Measurements from ENCODE around the gene CCDC197.

Gene CCDC197

DNA sequence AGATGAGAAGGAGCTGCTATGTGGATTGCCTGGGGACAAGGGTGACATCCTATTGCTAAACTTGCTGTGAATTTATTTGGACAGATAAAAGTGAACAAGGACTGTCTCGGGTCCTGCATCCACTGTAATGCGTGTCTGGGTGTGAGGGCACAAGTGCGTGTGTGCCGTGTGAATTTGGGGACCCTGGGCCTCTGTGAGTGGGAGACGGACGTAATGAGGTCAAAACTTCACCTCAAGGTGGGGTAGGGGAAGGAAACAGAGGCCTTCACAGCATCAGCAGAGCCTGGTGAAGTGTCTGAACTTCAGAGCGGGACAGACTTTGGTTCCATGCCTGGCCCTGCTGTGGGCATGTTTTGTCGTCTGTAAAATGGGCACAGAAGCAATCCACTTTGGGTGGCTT, 35.5 kb upstream of the CCDC197 start:
- no peak for DNase-seq (ENCODE audit: low spot score)

DNA sequence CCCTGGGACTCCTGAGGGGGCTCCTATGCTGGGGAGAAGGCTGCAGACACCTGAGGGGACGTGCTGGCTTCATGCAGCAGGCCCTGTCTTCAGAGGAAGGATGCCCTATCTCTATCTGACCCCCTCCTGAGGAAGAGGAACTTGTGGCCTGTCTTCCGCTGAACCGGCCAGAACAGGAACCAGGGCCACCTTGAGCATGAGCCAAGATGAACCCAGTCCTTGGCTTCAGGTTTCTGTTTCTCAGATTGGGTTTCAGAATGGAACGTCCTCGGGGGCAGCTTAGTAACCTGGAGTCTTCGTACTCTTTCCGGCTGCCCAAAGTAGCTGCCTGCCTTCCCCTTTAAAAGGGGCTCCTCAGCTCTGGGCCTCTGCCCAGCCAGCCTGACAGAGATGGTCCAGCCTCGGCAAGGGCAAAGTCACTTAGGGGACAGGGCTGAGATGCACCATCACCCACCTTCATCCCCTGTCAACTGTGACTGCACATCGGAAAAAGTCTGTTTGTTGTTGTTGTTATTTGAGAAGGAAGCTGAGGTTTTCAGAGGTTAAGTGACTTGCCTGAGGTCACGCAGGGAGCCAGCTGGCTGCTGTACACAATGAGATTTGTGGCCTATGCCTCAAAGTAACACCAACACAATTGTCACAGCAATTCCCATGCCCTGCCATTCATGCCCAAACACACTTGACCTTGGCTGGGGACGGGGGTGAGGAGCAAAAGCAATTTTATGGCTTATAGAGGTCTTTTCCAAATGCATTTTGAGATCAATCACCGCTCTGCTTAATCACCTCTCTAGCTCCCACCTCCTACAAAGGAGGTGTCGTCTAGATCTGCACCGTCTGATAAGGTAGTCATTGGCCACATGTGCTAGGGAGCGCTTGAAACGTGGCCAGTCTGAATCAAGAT, 34.1 kb upstream of the CCDC197 start:
- DNase-seq (ENCODE audit: low spot score) = peak; percentile 79

DNA sequence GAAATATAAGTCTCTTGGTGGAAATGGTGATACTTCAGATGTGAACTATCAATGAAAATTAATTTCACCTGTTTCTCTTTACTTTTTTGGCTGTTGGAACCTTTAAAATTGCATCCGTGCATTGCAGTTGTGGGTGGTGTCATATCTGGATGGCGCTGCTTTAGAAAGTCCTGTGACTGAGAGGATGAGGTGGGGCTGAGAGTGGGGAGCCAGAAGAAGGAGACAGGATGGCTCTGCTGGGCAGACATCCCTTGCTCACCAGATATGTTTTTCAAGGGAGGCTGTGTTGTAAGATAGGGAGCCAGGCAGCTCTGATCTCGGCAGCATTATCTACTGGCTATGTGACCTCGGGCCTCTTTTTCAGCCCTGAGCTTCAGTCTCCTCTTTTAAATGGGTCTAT, 33.4 kb upstream of the CCDC197 start:
- DNase-seq (ENCODE audit: low spot score) = no peak

DNA sequence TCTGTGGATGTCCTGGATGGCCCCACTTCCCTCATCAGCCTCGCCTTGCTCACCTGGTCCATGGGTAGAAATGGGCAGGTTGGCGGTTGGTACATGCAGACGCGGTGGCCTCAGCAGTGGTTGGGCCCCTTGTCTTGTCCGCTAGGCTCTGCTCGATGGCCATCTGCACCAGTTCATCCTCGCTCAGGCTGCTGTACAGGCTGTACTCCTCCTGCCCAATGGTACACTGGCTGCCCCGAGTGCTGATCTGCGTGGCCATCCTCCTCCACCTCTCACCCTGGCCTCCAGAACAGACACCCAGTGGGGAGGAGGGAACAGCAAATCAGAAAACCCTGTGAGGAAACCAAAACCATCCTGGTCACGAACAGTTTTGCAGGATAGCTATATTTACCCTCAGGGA, 32.8 kb upstream of the CCDC197 start:
- DNase-seq (ENCODE audit: low spot score) = no peak

- no peak for DNase-seq (ENCODE audit: low spot score)
Observed at GRCh38 chr14:93964820-93965286, 32.2 kb upstream of the CCDC197 start.

DNA sequence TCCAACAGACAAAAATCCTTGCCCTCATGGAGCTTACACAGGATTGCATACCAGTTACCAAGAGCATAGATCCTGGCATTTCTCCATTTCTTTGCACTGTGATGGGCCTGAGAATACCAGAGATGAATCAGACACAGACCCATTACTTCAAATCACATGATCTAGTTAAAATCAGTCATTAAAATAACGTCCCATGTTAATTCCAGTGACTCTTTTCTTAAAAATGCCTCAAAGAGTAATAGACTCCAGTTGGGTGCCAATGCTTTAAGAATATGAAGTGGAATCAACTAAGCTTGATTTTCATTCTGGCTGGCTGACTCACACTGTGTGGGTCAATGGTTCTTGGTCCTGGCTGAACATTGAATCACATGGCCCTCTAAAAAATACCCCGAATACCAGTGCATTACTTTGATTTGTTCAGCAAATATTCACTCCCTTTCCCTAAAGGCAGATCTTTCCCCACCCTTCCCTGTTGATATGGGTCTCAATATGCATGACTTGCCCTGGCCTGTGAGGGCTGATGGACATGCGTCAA, 31.7 kb upstream of the CCDC197 start:
- DNase-seq (ENCODE audit: low spot score) = no peak

DNA sequence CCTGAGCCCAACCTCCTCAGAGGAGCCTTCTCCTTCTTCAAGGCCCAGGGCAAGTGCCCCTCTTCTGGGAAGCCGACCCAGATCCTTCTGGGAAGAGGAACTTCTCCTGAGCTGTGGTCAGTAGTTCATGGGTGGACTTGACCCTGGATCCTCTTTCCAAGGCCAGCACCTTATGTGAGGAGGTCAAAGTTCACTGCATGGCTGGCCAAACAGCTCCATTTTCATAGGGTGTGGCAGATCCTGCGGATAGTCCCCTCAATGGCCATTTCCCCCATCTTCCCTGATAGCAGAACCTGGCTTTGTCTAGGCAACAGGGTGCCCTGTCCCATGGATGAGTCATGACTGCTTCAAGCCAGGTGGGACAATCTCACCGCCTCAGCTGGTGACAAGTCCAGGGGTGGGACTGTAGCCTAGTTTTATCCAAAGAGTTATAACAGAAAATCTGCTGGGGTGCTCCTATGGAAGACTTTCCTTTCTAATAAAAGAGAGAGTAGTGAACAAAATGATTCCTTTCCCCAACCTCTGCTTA, 31.1 kb upstream of the CCDC197 start:
- DNase-seq (ENCODE audit: low spot score) = no peak

- DNase-seq (ENCODE audit: low spot score) = peak; percentile 81
Observed at GRCh38 chr14:93967637-93968250, 29.4 kb upstream of the CCDC197 start.

DNA sequence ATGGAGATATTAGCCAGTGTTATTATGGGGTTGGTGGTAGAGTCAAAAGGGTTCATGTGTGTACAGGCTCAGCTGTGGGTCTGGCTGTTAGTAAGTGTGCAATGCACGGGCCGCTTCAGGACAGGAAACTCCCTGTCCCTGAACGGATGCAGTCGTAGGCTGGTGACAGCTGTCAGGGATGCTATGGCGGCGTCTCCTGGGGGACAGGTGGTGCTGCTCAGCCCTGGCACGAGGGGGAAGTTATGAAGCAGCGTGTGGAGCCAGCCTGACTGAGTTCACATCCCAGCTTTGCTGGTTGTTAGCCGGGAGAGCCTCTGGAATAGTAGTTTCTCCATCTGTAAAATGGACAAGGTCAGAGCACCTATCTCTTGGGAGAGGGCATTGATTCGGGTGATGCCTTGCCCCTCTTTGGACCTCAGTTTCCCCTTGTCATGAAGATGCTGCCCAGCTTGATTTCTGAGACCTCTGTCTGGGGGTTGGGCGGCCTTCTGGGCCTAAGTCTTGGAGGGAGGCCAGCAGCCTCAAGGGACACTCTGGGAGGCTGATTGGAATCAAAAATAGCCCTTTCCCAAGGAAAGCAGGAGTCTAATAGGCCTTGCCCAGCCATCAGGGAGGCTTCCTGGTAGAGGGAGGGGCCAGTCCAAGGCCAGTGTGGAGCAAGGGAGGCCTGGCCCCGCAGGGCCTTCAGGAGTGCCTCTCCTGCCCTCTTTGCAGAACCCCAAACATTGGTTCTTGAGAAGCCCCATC, 27.8 kb upstream of the CCDC197 start:
- DNase-seq (ENCODE audit: low spot score) = peak; percentile 68

DNA sequence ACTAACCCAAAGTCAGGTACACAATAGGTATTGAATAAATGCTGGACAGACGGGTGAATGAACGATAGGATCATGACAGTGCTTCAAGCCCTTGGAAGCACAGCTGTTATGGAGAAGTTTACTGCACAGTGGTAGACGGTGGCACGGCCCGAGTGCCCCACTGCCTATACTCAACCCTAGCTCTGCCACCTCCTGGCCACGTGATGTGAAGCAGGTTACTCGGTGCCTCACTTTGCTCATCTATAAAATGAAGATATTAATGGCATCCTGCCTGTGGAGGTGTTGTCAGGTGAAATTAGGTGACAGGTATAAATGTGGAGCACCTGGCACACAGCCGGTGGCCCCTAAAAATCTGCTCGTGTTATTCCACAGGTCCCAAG, 26.5 kb upstream of the CCDC197 start:
- peak; percentile 68 for DNase-seq (ENCODE audit: low spot score)

GRCh38 chr14:93970965-93971634, 26.0 kb upstream of the CCDC197 start:
- peak; percentile 80 for DNase-seq (ENCODE audit: low spot score)

- no peak for DNase-seq (ENCODE audit: low spot score)
Observed at GRCh38 chr14:93971635-93972027, 25.5 kb upstream of the CCDC197 start.

GRCh38 chr14:93972618-93973205, 24.4 kb upstream of the CCDC197 start:
- DNase-seq (ENCODE audit: low spot score) = no peak

- no peak for DNase-seq (ENCODE audit: low spot score)
Observed at GRCh38 chr14:93973607-93974006, 23.5 kb upstream of the CCDC197 start.

DNA sequence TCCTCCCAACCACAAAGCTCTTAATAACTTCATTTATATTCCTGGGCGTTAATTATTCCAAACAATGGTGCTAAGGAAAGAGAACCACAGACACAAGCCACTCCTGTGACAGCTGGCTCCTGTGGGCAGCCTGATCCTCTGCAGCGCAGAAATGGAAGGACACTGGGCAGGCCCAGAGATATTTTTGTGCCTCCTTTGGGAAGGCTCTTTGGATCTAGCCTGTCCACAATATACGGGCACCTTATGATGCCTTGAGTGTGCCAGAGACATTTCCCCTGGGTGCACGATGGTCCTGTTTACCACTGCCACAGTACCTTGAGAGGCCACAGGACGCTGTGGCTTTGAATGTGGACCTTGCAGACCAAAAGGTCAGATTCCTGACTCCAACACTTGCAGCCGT, 22.8 kb upstream of the CCDC197 start:
- DNase-seq (ENCODE audit: low spot score) = no peak

- DNase-seq (ENCODE audit: low spot score) = no peak
Observed at GRCh38 chr14:93974833-93975232, 22.3 kb upstream of the CCDC197 start.

DNA sequence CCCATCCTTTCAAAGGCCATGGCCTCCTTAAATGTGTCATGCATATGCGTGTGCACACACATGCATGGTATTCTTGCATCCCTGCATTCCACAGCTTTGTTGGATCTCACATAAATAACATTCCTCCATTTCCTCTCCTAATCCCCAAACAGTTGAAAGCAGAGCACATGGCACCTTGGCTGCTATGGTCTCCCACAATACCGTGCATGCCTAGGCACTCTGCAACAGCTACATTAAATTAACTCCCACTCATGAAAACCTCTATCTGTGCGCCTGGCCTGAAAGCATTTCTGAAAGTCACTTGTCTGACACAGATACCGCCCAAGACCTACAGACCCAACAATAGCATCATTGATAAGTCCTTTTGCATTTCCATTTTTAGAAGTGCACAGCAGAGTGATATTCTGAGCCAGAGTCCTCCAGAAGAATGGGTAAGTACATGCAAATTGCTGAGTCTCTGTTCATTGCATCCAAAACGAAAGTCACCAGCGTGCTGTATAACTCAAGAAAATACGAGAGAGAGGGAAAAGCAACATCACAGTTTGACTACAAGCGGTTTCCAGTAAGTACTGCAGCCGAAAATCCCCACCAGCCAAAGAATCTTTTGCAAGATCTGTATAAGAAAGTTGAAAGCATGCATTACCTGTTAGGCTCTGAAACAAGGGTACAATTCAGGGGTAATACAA, 21.2 kb upstream of the CCDC197 start:
- peak; percentile 76 for DNase-seq (ENCODE audit: low spot score)

GRCh38 chr14:93976477-93977057, 20.5 kb upstream of the CCDC197 start, which contains the start of gene ASB2:
ASB2 (minus strand) TSS chr14:93976570; CDS start chr14:93964539, 12,031 bp downstream.
- peak; percentile 44 for DNase-seq (ENCODE audit: low spot score)

GRCh38 chr14:93977171-93977570, 19.9 kb upstream of the CCDC197 start:
- no peak for DNase-seq (ENCODE audit: low spot score)
